HCT116 (cell line): Measurements from ENCODE around the gene ADARB2. TPM values are rescaled to one million over a fixed set of nuclear protein-coding genes. Genes with fewer than 3 reads are reported as not detected.
"Not testable (repeated sequence)": the region's sequence is repeated elsewhere in the genome, so short reads cannot be mapped to it uniquely, and the experiment has no call there.

Source experiments
- ATAC-seq: fragments of 200-7000 bp; cut with Tn5 transposase; 2 replicates; pipeline ENCODE4 v1.9.1; 2020; ENCODE audit warnings: mild to moderate bottlenecking, moderate library complexity
- BruUV-seq: library from RNA; stranded (reverse); fragments of 400-500 nt; replicated peaks from 2 replicates; lab custom pipeline; 2021; lab: Mats Ljungman, UMichigan
- CTCF ChIA-PET: fragments of 300-600 bp; sonication (Branson Sonifier 250); formaldehyde crosslinking; loops from one replicate; lab custom pipeline; 2021; ENCODE audit warnings: antibody characterized with exemption; lab: Charles Lee
- POLR2A ChIA-PET: fragments of 300-600, 350-600 bp; sonication (Branson Sonifier 250); formaldehyde crosslinking; loops from one replicate; lab custom pipeline; 2021; ENCODE audit warnings: antibody characterized with exemption; lab: Charles Lee
- RAD21 ChIA-PET, 2 experiments: fragments of 300-600 bp; sonication (Branson Sonifier 250); formaldehyde crosslinking; loops; one replicate each; lab custom pipeline; 2023; ENCODE audit warnings: low total read pairs in 2 of 2; ENCODE audit not compliant: uncharacterized antibody in 2 of 2, unreplicated experiment in 2 of 2, low non-redundant PET in 1 of 2; lab: Charles Lee
- DNase-seq: peaks from one replicate; pipeline ENCODE4 v3.0.0-alpha.2; 2010; ENCODE audit warnings: low read depth, low spot score
- H2AFZ ChIP-seq: fragments of 200-600 bp; shearing (Covaris generic), sonication (generic); 2 replicates; pipeline ENCODE4 v1.6.1; 2017; ENCODE audit warnings: low read depth, mixed run types, mixed read lengths, antibody characterized with exemption, low read length; ENCODE audit not compliant: poor library complexity, severe bottlenecking
- H3K27ac ChIP-seq: 2 replicates; pipeline ENCODE4 v1.5.1; 2012; ENCODE audit warnings: low read depth, low read length
- H3K27me3 ChIP-seq: fragments of 200-600 bp; sonication (generic); 2 replicates; pipeline ENCODE4 v1.6.1; 2016; ENCODE audit warnings: mixed run types, low read length, mixed read lengths; ENCODE audit not compliant: insufficient read depth
- H3K36me3 ChIP-seq, 2 experiments: fragments of 200-500 bp in 1 of 2; fragments of 200-600 bp in 1 of 2; sonication (Bioruptor generic) in 1 of 2; sonication (generic) in 1 of 2; 2 replicates each; pipeline versions ENCODE4 v1.5.1 to v1.6.1; 2014 to 2016; ENCODE audit warnings: low read length in 2 of 2, inconsistent platforms in 1 of 2, mixed read lengths in 1 of 2, mixed run types in 1 of 2; ENCODE audit not compliant: insufficient read depth in 2 of 2, control insufficient read depth in 1 of 2
- H3K4me1 ChIP-seq, 2 experiments: fragments of 200-600 bp in 1 of 2; sonication (generic) in 1 of 2; 2 replicates each; pipeline versions ENCODE4 v1.5.1 to v1.6.1; 2012 to 2017; ENCODE audit warnings: low read length in 2 of 2, inconsistent platforms in 1 of 2, mild to moderate bottlenecking in 1 of 2, mixed read lengths in 1 of 2, mixed run types in 1 of 2, moderate library complexity in 1 of 2; ENCODE audit not compliant: insufficient read depth in 2 of 2, control insufficient read depth in 1 of 2
- H3K4me2 ChIP-seq: fragments of 200-600 bp; sonication (generic); 2 replicates; pipeline ENCODE4 v1.6.1; 2017; ENCODE audit warnings: mixed run types, low read length, mixed read lengths
- H3K4me3 ChIP-seq, 2 experiments: fragments of 200-600 bp in 1 of 2; sonication (generic) in 1 of 2; replicated peaks in 1 of 2; 2 replicates each; pipeline ENCODE4 v1.5.1; 2011 to 2016; ENCODE audit warnings: low read length in 2 of 2, control low read depth in 1 of 2, low read depth in 1 of 2, mild to moderate bottlenecking in 1 of 2, mixed read lengths in 1 of 2, mixed run types in 1 of 2
- H3K79me2 ChIP-seq: fragments of 200-600 bp; sonication (generic); 2 replicates; pipeline ENCODE4 v1.6.1; 2017; ENCODE audit warnings: mild to moderate bottlenecking, mixed run types, low read length, moderate library complexity, mixed read lengths; ENCODE audit not compliant: insufficient read depth
- H3K9ac ChIP-seq: fragments of 200-600 bp; sonication (generic); 2 replicates; pipeline ENCODE4 v1.6.1; 2016; ENCODE audit warnings: low read length, mixed read lengths
- H3K9me2 ChIP-seq: fragments of 200-600 bp; sonication (generic), shearing (Covaris generic); 2 replicates; pipeline ENCODE4 v1.6.1; 2017; ENCODE audit warnings: mixed run types, mild to moderate bottlenecking, moderate library complexity; ENCODE audit not compliant: insufficient read depth
- H3K9me3 ChIP-seq, 2 experiments: fragments of 200-500 bp in 1 of 2; fragments of 200-600 bp in 1 of 2; sonication (Bioruptor generic) in 1 of 2; sonication (generic) in 1 of 2; 2 replicates each; pipeline ENCODE4 v1.6.1; 2014 to 2017; ENCODE audit warnings: low read length in 2 of 2, mixed read lengths in 2 of 2, inconsistent platforms in 1 of 2, low read depth in 1 of 2, mild to moderate bottlenecking in 1 of 2, mixed run types in 1 of 2, moderate library complexity in 1 of 2; ENCODE audit not compliant: control insufficient read depth in 1 of 2, insufficient read depth in 1 of 2
- H4K20me1 ChIP-seq: fragments of 200-600 bp; sonication (generic), shearing (Covaris generic); 2 replicates; pipeline ENCODE4 v1.6.1; 2017; ENCODE audit warnings: mixed run types, mild to moderate bottlenecking, moderate library complexity; ENCODE audit not compliant: insufficient read depth
- CBX3 ChIP-seq: IDR thresholded peaks from 2 replicates; pipeline ENCODE4 v1.6.1; 2012; ENCODE audit warnings: low read depth
- EGR1 ChIP-seq: IDR thresholded peaks from 2 replicates; pipeline ENCODE4 v1.6.1; 2012; ENCODE audit warnings: low read depth
- ELF1 ChIP-seq: IDR thresholded peaks from 2 replicates; pipeline ENCODE4 v1.6.1; 2012; ENCODE audit warnings: low read depth, borderline replicate concordance
- JUND ChIP-seq: IDR thresholded peaks from 2 replicates; pipeline ENCODE4 v1.6.1; 2012
- POLR2A ChIP-seq: IDR thresholded peaks from 2 replicates; pipeline ENCODE4 v1.7.0; 2011; ENCODE audit warnings: borderline replicate concordance; ENCODE audit not compliant: insufficient read depth, insufficient read length; ENCODE audit errors: extremely low read depth
- TCF7L2 ChIP-seq: IDR thresholded peaks from 2 replicates; pipeline ENCODE4 v1.7.0; 2011; ENCODE audit warnings: borderline replicate concordance, inconsistent platforms; ENCODE audit not compliant: insufficient read depth, insufficient read length; ENCODE audit errors: extremely low read depth
- ZFX ChIP-seq: fragments of 450-650 bp; IDR thresholded peaks from 2 replicates; pipeline ENCODE4 v1.6.1; 2017
- intact Hi-C: fragments of 100-400 bp; cut with micrococcal nuclease; formaldehyde crosslinking; loops from 2 replicates; pipeline ENCODE4 v1.10.0; 2022
- total RNA-seq: library from RNA; stranded (reverse); gene quantifications from one replicate; pipeline ENCODE4 v1.2.1, GENCODE V29; 2021; ENCODE audit not compliant: unreplicated experiment
- TF ChIP-seq, protein P1 (sequence below): IDR thresholded peaks from 2 replicates; pipeline ENCODE4 v1.6.1; 2012
- TF ChIP-seq, protein P2 (sequence below): IDR thresholded peaks from 2 replicates; pipeline ENCODE4 v1.6.1; 2011; ENCODE audit warnings: mild to moderate bottlenecking, low read length, moderate library complexity; ENCODE audit not compliant: insufficient replicate concordance; ENCODE audit errors: extremely low read depth

ADARB2 gene
- total RNA-seq, 1 experiment from 2014 or later = not detected

DNA sequence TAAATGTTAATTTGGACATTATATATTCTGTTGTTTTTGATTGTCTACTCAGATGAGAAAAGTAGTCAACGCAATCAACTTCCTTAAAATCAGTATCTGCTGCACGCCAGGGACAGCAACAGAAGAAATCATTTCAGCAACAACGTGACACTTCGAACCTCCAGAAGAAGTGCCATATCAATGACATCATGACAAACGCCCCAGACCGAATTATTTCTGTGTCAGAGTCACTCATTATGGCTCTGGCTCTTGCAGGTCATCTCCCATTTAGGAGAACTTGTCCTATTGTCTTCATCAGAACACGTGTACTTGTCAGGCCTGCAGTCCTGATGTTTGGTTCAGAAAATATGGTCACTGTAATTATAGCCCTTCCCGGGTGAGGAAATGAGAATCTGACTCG is 276.3 kb downstream of the ADARB2 start (continued):
- TF ChIP-seq ZFX (no peak), EGR1 (no peak), JUND (no peak)
- TF ChIP-seq, protein P1, sequence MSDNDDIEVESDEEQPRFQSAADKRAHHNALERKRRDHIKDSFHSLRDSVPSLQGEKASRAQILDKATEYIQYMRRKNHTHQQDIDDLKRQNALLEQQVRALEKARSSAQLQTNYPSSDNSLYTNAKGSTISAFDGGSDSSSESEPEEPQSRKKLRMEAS = no peak

DNA sequence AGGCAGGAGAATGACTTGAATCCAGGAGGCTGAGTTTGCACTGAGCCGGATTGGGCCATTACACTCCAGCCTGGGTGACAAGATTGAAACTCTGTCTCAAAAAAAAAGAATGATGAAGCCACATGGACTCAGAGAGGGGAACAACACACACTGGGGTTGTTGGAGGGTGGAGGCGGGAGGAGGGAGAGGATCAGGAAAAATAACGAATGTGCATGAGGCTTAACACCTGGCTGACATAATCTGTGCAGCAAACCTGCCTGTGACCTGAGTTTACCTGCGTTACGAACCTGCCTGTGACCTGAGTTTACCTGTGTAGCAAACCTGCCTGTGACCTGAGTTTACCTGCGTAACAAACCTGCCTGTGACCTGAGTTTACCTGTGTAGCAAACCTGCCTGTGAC is 277.7 kb downstream of the ADARB2 start:
- H3K4me2 ChIP-seq, H3K9me3 ChIP-seq, ATAC-seq, H4K20me1 ChIP-seq, H3K27me3 ChIP-seq, H3K36me3 ChIP-seq, intact Hi-C loops, H3K4me1 ChIP-seq, H3K27ac ChIP-seq, H3K4me3 ChIP-seq, H2AFZ ChIP-seq, DNase-seq, H3K9me2 ChIP-seq, BruUV-seq, CTCF ChIA-PET, RAD21 ChIA-PET, POLR2A ChIA-PET, H3K79me2 ChIP-seq, H3K9ac ChIP-seq: not testable (repeated sequence)

DNA sequence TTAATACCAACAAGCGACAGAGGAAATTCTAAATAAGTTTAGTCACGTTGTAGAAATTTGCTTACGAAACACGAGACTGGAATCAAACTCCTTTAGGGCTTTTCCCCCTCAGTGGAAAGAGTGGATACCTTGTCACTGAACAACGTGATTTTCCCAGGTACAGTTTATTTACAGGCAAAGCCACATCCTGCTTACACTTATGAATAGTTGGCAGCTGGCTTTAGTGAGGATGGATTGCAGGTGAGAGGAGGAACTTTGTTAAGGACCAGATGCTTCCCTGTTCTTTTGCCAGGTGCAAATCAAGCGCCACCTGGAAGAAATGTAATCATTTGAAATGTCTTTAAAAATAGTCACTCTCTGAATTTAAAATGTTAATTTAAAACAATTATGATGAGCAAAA is 282.4 kb downstream of the ADARB2 start:
- ATAC-seq = no peak
- Histone ChIP-seq H3K4me3 (no peak overlapping the region), H3K9ac (no peak overlapping the region), H3K9me2 (no peaks in the 10 kb centered on the region), H2AFZ (no peak overlapping the region), H3K9me3 (no peaks in the 10 kb centered on the region), H3K36me3 (no peaks in the 10 kb centered on the region), H3K27me3 (peaks cover 3% of the 10 kb centered on the region; the same call in 1 of the 2 replicates), H3K27ac (no peak overlapping the region), H4K20me1 (no peaks in the 10 kb centered on the region), H3K4me2 (no peak overlapping the region), H3K79me2 (no peaks in the 10 kb centered on the region), H3K4me1 (no peaks in the 10 kb centered on the region)
- no TSS peak for BruUV-seq
- TF ChIP-seq ELF1 (no peak), EGR1 (no peak), TCF7L2 (no peak), CBX3 (no peak), POLR2A (no peak)
- TF ChIP-seq, protein P2, sequence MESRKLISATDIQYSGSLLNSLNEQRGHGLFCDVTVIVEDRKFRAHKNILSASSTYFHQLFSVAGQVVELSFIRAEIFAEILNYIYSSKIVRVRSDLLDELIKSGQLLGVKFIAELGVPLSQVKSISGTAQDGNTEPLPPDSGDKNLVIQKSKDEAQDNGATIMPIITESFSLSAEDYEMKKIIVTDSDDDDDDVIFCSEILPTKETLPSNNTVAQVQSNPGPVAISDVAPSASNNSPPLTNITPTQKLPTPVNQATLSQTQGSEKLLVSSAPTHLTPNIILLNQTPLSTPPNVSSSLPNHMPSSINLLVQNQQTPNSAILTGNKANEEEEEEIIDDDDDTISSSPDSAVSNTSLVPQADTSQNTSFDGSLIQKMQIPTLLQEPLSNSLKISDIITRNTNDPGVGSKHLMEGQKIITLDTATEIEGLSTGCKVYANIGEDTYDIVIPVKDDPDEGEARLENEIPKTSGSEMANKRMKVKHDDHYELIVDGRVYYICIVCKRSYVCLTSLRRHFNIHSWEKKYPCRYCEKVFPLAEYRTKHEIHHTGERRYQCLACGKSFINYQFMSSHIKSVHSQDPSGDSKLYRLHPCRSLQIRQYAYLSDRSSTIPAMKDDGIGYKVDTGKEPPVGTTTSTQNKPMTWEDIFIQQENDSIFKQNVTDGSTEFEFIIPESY = no peak
- ChIA-PET POLR2A (no interaction called here), CTCF (no interaction called here), RAD21 (no interaction called here)
- intact Hi-C loops = no loop called here
- DNase-seq = no peak
